Activated CD8-positive, alpha-beta memory T cell treated with anti-CD3 and anti-CD28 coated beads, Interleukin-2, amount 50 U/mL, for 24 hours (primary cell): ENCODE data around the gene C4orf50.
"Not testable (repeated sequence)": the region's sequence is repeated elsewhere in the genome, so short reads cannot be mapped to it uniquely, and the experiment has no call there.

Experiments
- DNase-seq: peaks from one replicate; pipeline ENCODE4 v3.0.0-alpha.2; 2020; ENCODE audit errors: extremely low read depth

Gene C4orf50

GRCh38 chr4:5858020-5858769 is 160.0 kb downstream of the C4orf50 start:
- no peak for DNase-seq

GRCh38 chr4:5857199-5857598 is 161.0 kb downstream of the C4orf50 start:
- DNase-seq = no peak

GRCh38 chr4:5856362-5856761 is 161.9 kb downstream of the C4orf50 start:
- not testable (repeated sequence) for DNase-seq

GRCh38 chr4:5854929-5855328 is 163.3 kb downstream of the C4orf50 start:
- no peak for DNase-seq

GRCh38 chr4:5852523-5853202 is 165.6 kb downstream of the C4orf50 start:
- DNase-seq = no peak

GRCh38 chr4:5851637-5852301 is 166.5 kb downstream of the C4orf50 start:
- no peak for DNase-seq
